ENCODE measurements around the gene CEMIP. TPM values are rescaled to one million over a fixed set of nuclear protein-coding genes. Genes with fewer than 3 reads are reported as not detected.

Gene CEMIP
- total and polyA plus RNA-seq, 2 of the 13 experiments (the other 11 are each of a cell fraction or from before 2014, with no cell fraction given) = 4.3 to 28.5 TPM

- no peak for TF ChIP-seq HIVEP1 (CRISPR knock-in tag; IDR thresholded peaks at IDR 0.05)
- TF ChIP-seq TP53 (CRISPR knock-in tag; conservative IDR thresholded peaks at IDR 0.05) = no peak
- no peak for TF ChIP-seq NFATC3 (CRISPR knock-in tag; IDR thresholded peaks at IDR 0.05)
- peak; percentile 76 for TF ChIP-seq ZNF878 (CRISPR knock-in tag; IDR thresholded peaks at IDR 0.05)
- 0 out of 2 replicates have a peak, but pooled peaks have one; percentile 25 for TF ChIP-seq ZNF704 (CRISPR knock-in tag; IDR thresholded peaks at IDR 0.05; ENCODE audit: borderline replicate concordance)
- TF ChIP-seq NKX3-1 (CRISPR knock-in tag; IDR thresholded peaks at IDR 0.05) = peak; percentile 8; the same call in 1 of the 2 replicates
- no peak for TF ChIP-seq ISX (CRISPR knock-in tag; conservative IDR thresholded peaks at IDR 0.05)
- peak; percentile 34 for TF ChIP-seq MAX (IDR thresholded peaks at IDR 0.05)
- TF ChIP-seq MEIS1 (CRISPR knock-in tag; IDR thresholded peaks at IDR 0.05; ENCODE audit: borderline replicate concordance) = no peak
- no peak for TF ChIP-seq HNF1A (IDR thresholded peaks at IDR 0.05; ENCODE audit: low read depth)
- no peak for TF ChIP-seq HNF1A (CRISPR knock-in tag; IDR thresholded peaks at IDR 0.05; ENCODE audit: borderline replicate concordance)
- no peak for TF ChIP-seq SNAI1 (CRISPR knock-in tag; IDR thresholded peaks at IDR 0.05; ENCODE audit: borderline replicate concordance)
- TF ChIP-seq RFX1 (IDR thresholded peaks at IDR 0.05) = no peak
- TF ChIP-seq CAMTA2 (CRISPR knock-in tag; IDR thresholded peaks at IDR 0.05; ENCODE audit: borderline replicate concordance) = no peak
- TF ChIP-seq GRHL1 (CRISPR knock-in tag; conservative IDR thresholded peaks at IDR 0.05) = no peak
- TF ChIP-seq ZNF850 (CRISPR knock-in tag; conservative IDR thresholded peaks at IDR 0.05) = no peak
- TF ChIP-seq ZNF441 (CRISPR knock-in tag; IDR thresholded peaks at IDR 0.05; ENCODE audit: borderline replicate concordance) = no peak; the same call in 1 of the 2 replicates
- no peak for TF ChIP-seq ARHGAP35 (CRISPR knock-in tag; IDR thresholded peaks at IDR 0.05; ENCODE audit: borderline replicate concordance)
- no peak for TF ChIP-seq MTF1 (CRISPR knock-in tag; IDR thresholded peaks at IDR 0.05)
- peak; percentile 39 for TF ChIP-seq AGO1 (IDR thresholded peaks at IDR 0.05; ENCODE audit: low read depth, low read length, poor library complexity, severe bottlenecking)
- no peak for TF ChIP-seq ZFYVE20 (CRISPR knock-in tag; IDR thresholded peaks at IDR 0.05; ENCODE audit: borderline replicate concordance, low read depth)
- 0 out of 2 replicates have a peak, but pooled peaks have one; percentile 30 for TF ChIP-seq ZNF792 (CRISPR knock-in tag; IDR thresholded peaks at IDR 0.05)
- no peak for TF ChIP-seq DNMT3B (CRISPR knock-in tag; conservative IDR thresholded peaks at IDR 0.05)
- TF ChIP-seq ZNF816 (CRISPR knock-in tag; IDR thresholded peaks at IDR 0.05; ENCODE audit: borderline replicate concordance) = no peak
- 0 out of 2 replicates have a peak, but pooled peaks have one; percentile 58 for TF ChIP-seq ZNF136 (CRISPR knock-in tag; IDR thresholded peaks at IDR 0.05; ENCODE audit: low read depth)
Measured at GRCh38 chr15:81000624-81001151, 221.5 kb downstream of the CEMIP start, which contains the start of gene TLNRD1 (continued).
